ENCODE measurements around the gene IAH1.
"Not testable (repeated sequence)": the region's sequence is repeated elsewhere in the genome, so short reads cannot be mapped to it uniquely, and the experiment has no call there.

IAH1 gene

GRCh38 chr2:9493478-9493877 is 19.1 kb downstream of the IAH1 start:
- peaks cover 0 to 10% (median 7%) of the 10 kb centered on the region in 4 donors for H3K4me1 ChIP-seq
- no peaks in the 10 kb centered on the region for H3K27me3 ChIP-seq
- no peak for DNase-seq
- no peak overlapping the region for H3K4me3 ChIP-seq
- intact Hi-C loops (cut with DNase I; ENCODE audit: low total_unique reads) = no loop called here
- no peak overlapping the region for H3K27ac ChIP-seq
- no peaks in the 10 kb centered on the region for H3K9me3 ChIP-seq
- peaks cover 73 to 89% (median 81%) of the 10 kb centered on the region in 3 donors for H3K36me3 ChIP-seq
- TF ChIP-seq CTCF (IDR thresholded peaks at IDR 0.05) = no peak

- no peak overlapping the region for H3K27ac ChIP-seq
- no peak overlapping the region for H3K4me3 ChIP-seq
- H3K36me3 ChIP-seq = peaks cover 67 to 83% (median 76%) of the 10 kb centered on the region in 3 donors
- no peaks in the 10 kb centered on the region for H3K27me3 ChIP-seq
- no peak for DNase-seq
- no peaks in the 10 kb centered on the region for H3K9me3 ChIP-seq
- intact Hi-C loops (cut with DNase I; ENCODE audit: low total_unique reads) = no loop called here
- H3K4me1 ChIP-seq = peaks cover 0 to 16% (median 9%) of the 10 kb centered on the region in 4 donors
- no peak for TF ChIP-seq CTCF (IDR thresholded peaks at IDR 0.05)
Observed at GRCh38 chr2:9494081-9494480, 19.7 kb downstream of the IAH1 start.

- H3K4me1 ChIP-seq = peaks cover 0 to 28% (median 9%) of the 10 kb centered on the region in 4 donors
- no peak overlapping the region for H3K27ac ChIP-seq
- no peak overlapping the region for H3K4me3 ChIP-seq
- H3K36me3 ChIP-seq = peaks cover 46 to 67% (median 63%) of the 10 kb centered on the region in 3 donors
- no peaks in the 10 kb centered on the region for H3K27me3 ChIP-seq
- TF ChIP-seq CTCF (IDR thresholded peaks at IDR 0.05) = no peak
- H3K9me3 ChIP-seq = no peaks in the 10 kb centered on the region
- intact Hi-C loops (cut with DNase I; ENCODE audit: low total_unique reads) = no loop called here
- no peak for DNase-seq
Observed at GRCh38 chr2:9497017-9497416, 22.7 kb downstream of the IAH1 start.

- no peaks in the 10 kb centered on the region for H3K27me3 ChIP-seq
- no peak for DNase-seq
- no peak for TF ChIP-seq CTCF (IDR thresholded peaks at IDR 0.05)
- peak overlapping the region; percentile 21 to 38 for H3K27ac ChIP-seq
- intact Hi-C loops (cut with DNase I; ENCODE audit: low total_unique reads) = no loop called here
- peaks cover 0 to 28% (median 9%) of the 10 kb centered on the region in 4 donors for H3K4me1 ChIP-seq
- H3K4me3 ChIP-seq = no peak overlapping the region
- peaks cover 38 to 66% (median 57%) of the 10 kb centered on the region in 3 donors for H3K36me3 ChIP-seq
- no peaks in the 10 kb centered on the region for H3K9me3 ChIP-seq
Observed at GRCh38 chr2:9498210-9498609, 23.9 kb downstream of the IAH1 start.

GRCh38 chr2:9508931-9509330 is 34.6 kb downstream of the IAH1 start:
- peaks cover 0 to 21% (median 0%) of the 10 kb centered on the region in 4 donors for H3K4me1 ChIP-seq
- H3K27me3 ChIP-seq = no peaks in the 10 kb centered on the region
- peak overlapping the region in 1 of 2 donors; percentile 35 for H3K27ac ChIP-seq
- TF ChIP-seq CTCF (IDR thresholded peaks at IDR 0.05) = no peak
- intact Hi-C loops (cut with DNase I; ENCODE audit: low total_unique reads) = no loop called here
- H3K4me3 ChIP-seq = no peak overlapping the region
- H3K36me3 ChIP-seq = peaks cover 19 to 61% (median 60%) of the 10 kb centered on the region in 3 donors
- no peak for DNase-seq
- H3K9me3 ChIP-seq = no peaks in the 10 kb centered on the region

GRCh38 chr2:9513946-9514345 is 39.6 kb downstream of the IAH1 start:
- Histone ChIP-seq H3K4me1 (peaks cover 0 to 16% (median 0%) of the 10 kb centered on the region in 4 donors), H3K36me3 (peaks cover 35 to 54% (median 52%) of the 10 kb centered on the region in 3 donors)
- H3K27ac ChIP-seq; H3K27me3 ChIP-seq; H3K9me3 ChIP-seq; DNase-seq; intact Hi-C loops (cut with DNase I; ENCODE audit: low total_unique reads); H3K4me3 ChIP-seq: not testable (repeated sequence)
